ENCODE data around the gene SHISA6.

Gene SHISA6

GRCh38 chr17:11514981-11515680, 274.1 kb downstream of the SHISA6 start:
- TF ChIP-seq CTCF (IDR thresholded peaks at IDR 0.05): no peak
- Histone ChIP-seq H3K4me3 (ENCODE audit: low read depth in 1 of 2, low read length in 1 of 2) (no peak overlapping the region), H3K4me1 (ENCODE audit: control insufficient read depth in 1 of 2, insufficient read depth in 1 of 2, low read depth in 1 of 2, low read length in 1 of 2) (no peaks in the 10 kb centered on the region), H3K36me3 (no peaks in the 10 kb centered on the region), H3K27ac (no peak overlapping the region), H3K27me3 (no peaks in the 10 kb centered on the region), H3K9me3 (no peaks in the 10 kb centered on the region)

- H3K27me3 ChIP-seq: no peaks in the 10 kb centered on the region
- no peak for TF ChIP-seq CTCF (IDR thresholded peaks at IDR 0.05)
These were observed 274.9 kb downstream of the SHISA6 start for GRCh38 chr17:11515901-11516300.

GRCh38 chr17:11535231-11535630, 294.2 kb downstream of the SHISA6 start:
- Histone ChIP-seq H3K27me3 (no peaks in the 10 kb centered on the region), H3K4me3 (ENCODE audit: low read depth in 1 of 2, low read length in 1 of 2) (no peak overlapping the region), H3K27ac (no peak overlapping the region), H3K9me3 (no peaks in the 10 kb centered on the region), H3K36me3 (no peaks in the 10 kb centered on the region), H3K4me1 (ENCODE audit: control insufficient read depth in 1 of 2, insufficient read depth in 1 of 2, low read depth in 1 of 2, low read length in 1 of 2) (no peaks in the 10 kb centered on the region)
- no peak for TF ChIP-seq CTCF (IDR thresholded peaks at IDR 0.05)

More at GRCh38 chr17:11515901-11516300, 274.9 kb downstream of the SHISA6 start:
- Histone ChIP-seq H3K27ac (no peak overlapping the region), H3K4me1 (ENCODE audit: control insufficient read depth in 1 of 2, insufficient read depth in 1 of 2, low read depth in 1 of 2, low read length in 1 of 2) (no peaks in the 10 kb centered on the region), H3K9me3 (no peaks in the 10 kb centered on the region), H3K36me3 (no peaks in the 10 kb centered on the region), H3K4me3 (ENCODE audit: low read depth in 1 of 2, low read length in 1 of 2) (no peak overlapping the region)

- no peak overlapping the region for H3K4me3 ChIP-seq (ENCODE audit: low read depth in 1 of 2, low read length in 1 of 2)
- peaks cover 8% of the 10 kb centered on the region for H3K9me3 ChIP-seq
- no peak overlapping the region for H3K27ac ChIP-seq
- H3K27me3 ChIP-seq: no peaks in the 10 kb centered on the region
- H3K4me1 ChIP-seq (ENCODE audit: control insufficient read depth in 1 of 2, insufficient read depth in 1 of 2, low read depth in 1 of 2, low read length in 1 of 2): no peaks in the 10 kb centered on the region
- no peaks in the 10 kb centered on the region for H3K36me3 ChIP-seq
- no peak for TF ChIP-seq CTCF (IDR thresholded peaks at IDR 0.05)
These were observed 297.4 kb downstream of the SHISA6 start for GRCh38 chr17:11538366-11538765.

GRCh38 chr17:11539637-11540036, 298.6 kb downstream of the SHISA6 start:
- peaks cover 8% of the 10 kb centered on the region for H3K9me3 ChIP-seq
- no peaks in the 10 kb centered on the region for H3K27me3 ChIP-seq
- TF ChIP-seq CTCF (IDR thresholded peaks at IDR 0.05): no peak
- no peak overlapping the region for H3K27ac ChIP-seq
- no peaks in the 10 kb centered on the region for H3K4me1 ChIP-seq (ENCODE audit: control insufficient read depth in 1 of 2, insufficient read depth in 1 of 2, low read depth in 1 of 2, low read length in 1 of 2)
- no peaks in the 10 kb centered on the region for H3K36me3 ChIP-seq
- no peak overlapping the region for H3K4me3 ChIP-seq (ENCODE audit: low read depth in 1 of 2, low read length in 1 of 2)

Data from neutrophil (primary cell).